Measurements from ENCODE around the gene KY. TPM values are rescaled to one million over a fixed set of nuclear protein-coding genes. Genes with fewer than 3 reads are reported as not detected.
"Not testable (repeated sequence)": the region's sequence is repeated elsewhere in the genome, so short reads cannot be mapped to it uniquely, and the experiment has no call there.

Gene KY
- total RNA-seq, 4 donors from 2014 or later = 0.19 to 1.2 TPM; not detected in 2

GRCh38 chr3:134576426-134576825 is 74.4 kb downstream of the KY start:
- no peaks in the 10 kb centered on the region for H3K36me3 ChIP-seq
- TF ChIP-seq POLR2A (IDR thresholded peaks at IDR 0.05) = no peak
- TF ChIP-seq CTCF (IDR thresholded peaks at IDR 0.05) = no peak
- no peak overlapping the region for H3K4me3 ChIP-seq
- no peaks in the 10 kb centered on the region for H3K4me1 ChIP-seq
- 71 to 73% methylated on average over 4 to 6 of the region's 6 CpGs for WGBS, 2 donors
- no peak for DNase-seq
- H3K9me3 ChIP-seq = peaks cover 0 to 4% (median 4%) of the 10 kb centered on the region in 3 donors
- intact Hi-C loops (cut with DNase I) = no loop called here
- no peak overlapping the region for H3K27ac ChIP-seq
- H3K27me3 ChIP-seq = no peaks in the 10 kb centered on the region

- H3K36me3 ChIP-seq; intact Hi-C loops (cut with DNase I); H3K27me3 ChIP-seq; H3K4me1 ChIP-seq; H3K27ac ChIP-seq; DNase-seq; H3K4me3 ChIP-seq: not testable (repeated sequence)
- 77 to 82% methylated on average over 1 to 2 of the region's 2 CpGs for WGBS, 2 donors
- peaks cover 0 to 30% (median 8%) of the 10 kb centered on the region in 3 donors for H3K9me3 ChIP-seq
Observed at GRCh38 chr3:134569899-134570298, 80.9 kb downstream of the KY start.

- Histone ChIP-seq H3K27me3 (no peaks in the 10 kb centered on the region), H3K4me3 (no peak overlapping the region), H3K36me3 (no peaks in the 10 kb centered on the region), H3K9me3 (peaks cover 0 to 30% (median 8%) of the 10 kb centered on the region in 3 donors), H3K27ac (no peak overlapping the region), H3K4me1 (peaks cover 0 to 3% (median 0%) of the 10 kb centered on the region in 3 donors)
- intact Hi-C loops (cut with DNase I) = no loop called here
- DNase-seq = no peak
- 71 to 89% methylated on average over 6 of the region's 6 CpGs for WGBS, 2 donors
- TF ChIP-seq POLR2A (IDR thresholded peaks at IDR 0.05) = no peak
- no peak for TF ChIP-seq CTCF (IDR thresholded peaks at IDR 0.05)
Observed at GRCh38 chr3:134568790-134569189, 82.0 kb downstream of the KY start.

GRCh38 chr3:134567605-134568004 is 83.2 kb downstream of the KY start:
- intact Hi-C loops (cut with DNase I) = no loop called here
- no peak for DNase-seq
- Histone ChIP-seq H3K27ac (no peak overlapping the region), H3K9me3 (peaks cover 0 to 26% (median 4%) of the 10 kb centered on the region in 3 donors), H3K4me1 (peaks cover 0 to 9% (median 0%) of the 10 kb centered on the region in 3 donors), H3K36me3 (peaks cover 0 to 5% (median 0%) of the 10 kb centered on the region in 3 donors), H3K27me3 (no peaks in the 10 kb centered on the region), H3K4me3 (no peak overlapping the region)
- 72 to 83% methylated on average over 4 of the region's 4 CpGs for WGBS, 2 donors
- no peak for TF ChIP-seq POLR2A (IDR thresholded peaks at IDR 0.05)
- no peak for TF ChIP-seq CTCF (IDR thresholded peaks at IDR 0.05)

GRCh38 chr3:134564991-134565390 is 85.8 kb downstream of the KY start:
- intact Hi-C loops (cut with DNase I) = no loop called here
- Histone ChIP-seq H3K9me3 (peaks cover 0 to 12% (median 0%) of the 10 kb centered on the region in 3 donors), H3K27ac (no peak overlapping the region), H3K4me1 (peaks cover 0 to 9% (median 0%) of the 10 kb centered on the region in 3 donors), H3K36me3 (peaks cover 0 to 29% (median 0%) of the 10 kb centered on the region in 3 donors), H3K27me3 (no peaks in the 10 kb centered on the region), H3K4me3 (no peak overlapping the region)
- 84 to 85% methylated on average over 2 of the region's 2 CpGs for WGBS, 2 donors
- no peak for DNase-seq
- TF ChIP-seq POLR2A (IDR thresholded peaks at IDR 0.05) = no peak
- TF ChIP-seq CTCF (IDR thresholded peaks at IDR 0.05) = no peak

GRCh38 chr3:134563601-134564000 is 87.2 kb downstream of the KY start:
- WGBS, 2 donors = 52 to 72% methylated on average over 6 of the region's 6 CpGs
- H3K36me3 ChIP-seq = peaks cover 0 to 43% (median 0%) of the 10 kb centered on the region in 3 donors
- H3K9me3 ChIP-seq = no peaks in the 10 kb centered on the region
- H3K27ac ChIP-seq = no peak overlapping the region
- DNase-seq = no peak
- TF ChIP-seq CTCF (IDR thresholded peaks at IDR 0.05) = no peak
- TF ChIP-seq POLR2A (IDR thresholded peaks at IDR 0.05) = no peak
- no peak overlapping the region for H3K4me3 ChIP-seq
- intact Hi-C loops (cut with DNase I) = no loop called here
- H3K27me3 ChIP-seq = no peaks in the 10 kb centered on the region
- peaks cover 0 to 9% (median 0%) of the 10 kb centered on the region in 3 donors for H3K4me1 ChIP-seq
